ENCODE results near the gene SLC35B3.
"Not testable (repeated sequence)": the region's sequence is repeated elsewhere in the genome, so short reads cannot be mapped to it uniquely, and the experiment has no call there.

SLC35B3 gene

DNA sequence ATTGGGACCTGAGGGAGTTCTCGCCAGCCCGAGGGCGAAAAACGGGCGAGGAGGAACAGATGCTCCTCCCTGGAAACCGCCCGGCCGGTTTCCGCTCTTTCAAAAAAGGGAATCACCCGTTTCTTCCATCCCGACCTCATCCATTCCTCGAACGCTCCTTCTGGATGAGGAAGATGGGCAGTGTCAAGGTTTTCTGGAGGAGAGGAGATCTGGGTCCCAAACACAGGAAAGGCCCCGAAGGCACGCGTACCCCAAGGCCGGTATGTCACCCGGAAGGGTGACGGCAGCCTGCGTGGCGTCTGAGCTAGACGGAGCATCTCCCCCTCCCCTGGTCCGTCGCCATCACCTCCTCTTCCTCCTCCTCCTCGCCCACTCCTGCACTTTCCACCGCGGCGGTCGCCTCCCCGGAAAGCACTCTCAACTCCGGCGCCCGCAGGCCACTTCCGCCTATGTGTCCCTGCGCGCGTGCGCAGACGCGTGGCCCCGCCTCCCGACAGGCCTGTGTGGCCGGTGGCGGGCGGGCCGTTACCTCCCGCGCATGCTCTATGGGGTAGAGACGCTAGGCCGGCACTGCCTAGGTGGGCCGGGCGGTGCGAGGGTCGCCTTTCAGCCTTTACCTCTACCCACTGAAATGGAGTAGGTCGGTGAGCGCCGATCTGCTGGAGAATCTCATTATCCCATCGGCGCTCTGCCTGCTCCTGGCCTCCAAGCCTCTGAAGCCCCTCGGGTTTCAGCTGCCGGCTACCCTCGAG, at the start of gene SLC35B3:
TSS of gene SLC35B3 (minus strand) at position 453 of the 752 bp plus-strand sequence.
- Histone ChIP-seq H3K4me1 (ENCODE audit: control insufficient read depth, insufficient read depth, low read length) (peaks cover 12% of the 10 kb centered on the region), H3K27me3 (ENCODE audit: control insufficient read depth, insufficient read depth, low read length) (no peaks in the 10 kb centered on the region), H3K27ac (ENCODE audit: low read depth, low read length) (peak within 1 kb of the TSS; percentile 71; the same call in 1 of the 2 replicates), H3K9me3 (ENCODE audit: control insufficient read depth, insufficient read depth, low read depth, low read length) (no peaks in the 10 kb centered on the region), H3K4me3 (ENCODE audit: low read depth, low read length) (peak within 1 kb of the TSS; percentile 92), H3K9ac (ENCODE audit: low read length) (peak within 1 kb of the TSS; percentile 82), H3K36me3 (ENCODE audit: control insufficient read depth, insufficient read depth, low read length) (no peaks in the 10 kb centered on the region)

- H3K36me3 ChIP-seq (ENCODE audit: control insufficient read depth, insufficient read depth, low read length), result no peaks in the 10 kb centered on the region
- no peak overlapping the region for H3K27ac ChIP-seq (ENCODE audit: low read depth, low read length)
- no peaks in the 10 kb centered on the region for H3K27me3 ChIP-seq (ENCODE audit: control insufficient read depth, insufficient read depth, low read length)
- H3K9me3 ChIP-seq (ENCODE audit: control insufficient read depth, insufficient read depth, low read depth, low read length), result no peaks in the 10 kb centered on the region
- no peak overlapping the region for H3K9ac ChIP-seq (ENCODE audit: low read length)
- no peak overlapping the region for H3K4me3 ChIP-seq (ENCODE audit: low read depth, low read length)
- H3K4me1 ChIP-seq (ENCODE audit: control insufficient read depth, insufficient read depth, low read length), result no peaks in the 10 kb centered on the region
Measured at GRCh38 chr6:8483650-8484049, 48.3 kb upstream of the SLC35B3 start.

DNA sequence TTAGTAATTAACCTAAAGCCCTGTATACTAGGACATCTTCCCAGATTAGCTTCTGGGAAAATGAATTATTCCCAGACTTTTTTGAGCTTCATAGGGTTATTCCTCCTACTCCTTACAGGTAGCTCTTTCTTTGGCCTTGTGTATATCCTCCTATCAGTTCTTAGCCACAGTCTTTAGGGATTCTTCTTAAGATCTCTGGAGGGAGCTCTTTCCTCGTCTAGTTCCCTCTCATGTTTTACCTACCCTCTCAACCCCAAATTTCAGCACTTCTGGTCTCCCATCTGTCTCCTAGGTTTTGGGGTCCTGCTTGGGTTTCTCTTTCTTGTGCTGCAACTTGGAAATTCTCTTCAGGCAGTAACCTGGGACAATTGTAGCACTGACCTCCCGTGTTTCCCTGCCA, 46.4 kb upstream of the SLC35B3 start:
- Histone ChIP-seq H3K36me3 (ENCODE audit: control insufficient read depth, insufficient read depth, low read length) (no peaks in the 10 kb centered on the region), H3K27me3 (ENCODE audit: control insufficient read depth, insufficient read depth, low read length) (no peaks in the 10 kb centered on the region), H3K27ac (ENCODE audit: low read depth, low read length) (no peak overlapping the region), H3K4me1 (ENCODE audit: control insufficient read depth, insufficient read depth, low read length) (no peaks in the 10 kb centered on the region), H3K4me3 (ENCODE audit: low read depth, low read length) (no peak overlapping the region), H3K9me3 (ENCODE audit: control insufficient read depth, insufficient read depth, low read depth, low read length) (no peaks in the 10 kb centered on the region), H3K9ac (ENCODE audit: low read length) (no peak overlapping the region)

- H3K4me1 ChIP-seq (ENCODE audit: control insufficient read depth, insufficient read depth, low read length), result no peaks in the 10 kb centered on the region
- H3K9me3 ChIP-seq (ENCODE audit: control insufficient read depth, insufficient read depth, low read depth, low read length), result no peaks in the 10 kb centered on the region
- no peak overlapping the region for H3K9ac ChIP-seq (ENCODE audit: low read length)
- no peaks in the 10 kb centered on the region for H3K36me3 ChIP-seq (ENCODE audit: control insufficient read depth, insufficient read depth, low read length)
- no peaks in the 10 kb centered on the region for H3K27me3 ChIP-seq (ENCODE audit: control insufficient read depth, insufficient read depth, low read length)
- no peak overlapping the region for H3K27ac ChIP-seq (ENCODE audit: low read depth, low read length)
- H3K4me3 ChIP-seq (ENCODE audit: low read depth, low read length), result no peak overlapping the region
Measured at GRCh38 chr6:8478418-8478817, 43.1 kb upstream of the SLC35B3 start.

- H3K27me3 ChIP-seq (ENCODE audit: control insufficient read depth, insufficient read depth, low read length), result no peaks in the 10 kb centered on the region
- no peaks in the 10 kb centered on the region for H3K9me3 ChIP-seq (ENCODE audit: control insufficient read depth, insufficient read depth, low read depth, low read length)
- H3K36me3 ChIP-seq (ENCODE audit: control insufficient read depth, insufficient read depth, low read length), result no peaks in the 10 kb centered on the region
- no peak overlapping the region for H3K27ac ChIP-seq (ENCODE audit: low read depth, low read length)
- H3K9ac ChIP-seq (ENCODE audit: low read length), result no peak overlapping the region
- H3K4me3 ChIP-seq (ENCODE audit: low read depth, low read length), result no peak overlapping the region
- H3K4me1 ChIP-seq (ENCODE audit: control insufficient read depth, insufficient read depth, low read length), result no peaks in the 10 kb centered on the region
Measured at GRCh38 chr6:8476656-8477055, 41.3 kb upstream of the SLC35B3 start.

DNA sequence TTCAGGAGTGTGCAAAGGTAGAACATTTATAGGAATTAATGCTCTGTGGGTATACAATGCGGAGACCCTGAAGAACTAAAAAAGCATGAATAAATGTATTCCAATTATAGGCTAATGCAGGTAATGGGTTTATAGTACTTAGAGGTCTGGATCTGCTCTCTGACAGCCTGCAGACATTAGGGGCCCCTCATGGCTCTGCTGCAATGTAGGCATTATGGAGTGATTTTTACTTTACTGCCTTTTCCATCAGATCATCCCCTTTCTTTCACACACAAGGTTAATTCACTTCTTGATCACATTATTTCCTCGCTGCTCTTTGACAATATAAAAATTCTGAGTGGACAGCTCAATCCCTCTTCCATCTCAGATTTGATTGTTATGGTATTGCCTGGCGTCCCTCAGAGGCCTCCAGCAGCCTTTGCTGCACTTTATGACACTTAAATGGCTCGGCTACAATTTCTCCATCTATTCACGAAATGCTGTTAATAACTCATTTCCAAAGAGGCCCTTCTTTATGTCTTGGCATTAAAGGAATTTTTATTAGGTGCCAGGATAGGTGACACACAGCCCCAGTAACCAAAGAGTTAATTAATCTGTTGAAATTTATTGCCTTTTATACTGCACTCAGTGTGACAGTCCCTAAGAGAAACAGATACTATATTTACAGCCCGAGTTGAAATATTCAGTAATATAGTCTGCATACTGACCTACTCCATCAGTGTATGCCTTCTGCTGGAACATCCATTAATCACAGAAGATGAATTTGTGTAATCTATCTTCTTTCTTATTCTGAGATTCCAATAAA, 33.4 kb upstream of the SLC35B3 start:
- no peak overlapping the region for H3K9ac ChIP-seq (ENCODE audit: low read length)
- H3K4me3 ChIP-seq (ENCODE audit: low read depth, low read length), result no peak overlapping the region
- H3K27ac ChIP-seq (ENCODE audit: low read depth, low read length), result no peak overlapping the region
- no peaks in the 10 kb centered on the region for H3K4me1 ChIP-seq (ENCODE audit: control insufficient read depth, insufficient read depth, low read length)
- H3K9me3 ChIP-seq (ENCODE audit: control insufficient read depth, insufficient read depth, low read depth, low read length), result no peaks in the 10 kb centered on the region
- no peaks in the 10 kb centered on the region for H3K27me3 ChIP-seq (ENCODE audit: control insufficient read depth, insufficient read depth, low read length)
- H3K36me3 ChIP-seq (ENCODE audit: control insufficient read depth, insufficient read depth, low read length), result no peaks in the 10 kb centered on the region

DNA sequence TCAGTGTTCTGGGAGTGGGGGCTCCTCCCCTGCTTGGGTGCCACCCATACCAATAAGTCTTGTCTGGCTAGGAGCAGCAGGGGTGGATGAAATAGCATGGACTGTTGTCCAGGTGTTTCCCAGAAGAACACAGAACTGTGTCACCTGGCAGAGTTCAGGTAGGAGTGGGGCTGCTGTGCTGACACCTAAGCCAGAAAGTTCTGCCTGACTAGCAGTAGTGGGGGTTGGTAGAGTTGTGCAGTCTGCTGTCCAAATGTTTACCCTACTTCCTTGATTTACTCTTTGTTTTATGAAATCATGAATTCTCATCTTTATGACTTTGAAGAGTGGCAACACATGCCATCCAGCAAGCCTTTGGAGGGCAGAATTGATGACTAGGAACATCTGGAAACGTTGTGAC, 27.3 kb upstream of the SLC35B3 start:
- H3K36me3 ChIP-seq (ENCODE audit: control insufficient read depth, insufficient read depth, low read length), result no peaks in the 10 kb centered on the region
- no peak overlapping the region for H3K27ac ChIP-seq (ENCODE audit: low read depth, low read length)
- H3K9ac ChIP-seq (ENCODE audit: low read length), result no peak overlapping the region
- H3K4me1 ChIP-seq (ENCODE audit: control insufficient read depth, insufficient read depth, low read length), result no peaks in the 10 kb centered on the region
- no peak overlapping the region for H3K4me3 ChIP-seq (ENCODE audit: low read depth, low read length)
- H3K27me3 ChIP-seq (ENCODE audit: control insufficient read depth, insufficient read depth, low read length), result no peaks in the 10 kb centered on the region
- no peaks in the 10 kb centered on the region for H3K9me3 ChIP-seq (ENCODE audit: control insufficient read depth, insufficient read depth, low read depth, low read length)

GRCh38 chr6:8462169-8462568, 26.8 kb upstream of the SLC35B3 start:
- H3K9me3 ChIP-seq (ENCODE audit: control insufficient read depth, insufficient read depth, low read depth, low read length), result no peaks in the 10 kb centered on the region
- H3K27ac ChIP-seq (ENCODE audit: low read depth, low read length), result no peak overlapping the region
- H3K4me3 ChIP-seq (ENCODE audit: low read depth, low read length), result no peak overlapping the region
- H3K9ac ChIP-seq (ENCODE audit: low read length), result no peak overlapping the region
- H3K36me3 ChIP-seq (ENCODE audit: control insufficient read depth, insufficient read depth, low read length), result no peaks in the 10 kb centered on the region
- H3K27me3 ChIP-seq (ENCODE audit: control insufficient read depth, insufficient read depth, low read length), result no peaks in the 10 kb centered on the region
- no peaks in the 10 kb centered on the region for H3K4me1 ChIP-seq (ENCODE audit: control insufficient read depth, insufficient read depth, low read length)

DNA sequence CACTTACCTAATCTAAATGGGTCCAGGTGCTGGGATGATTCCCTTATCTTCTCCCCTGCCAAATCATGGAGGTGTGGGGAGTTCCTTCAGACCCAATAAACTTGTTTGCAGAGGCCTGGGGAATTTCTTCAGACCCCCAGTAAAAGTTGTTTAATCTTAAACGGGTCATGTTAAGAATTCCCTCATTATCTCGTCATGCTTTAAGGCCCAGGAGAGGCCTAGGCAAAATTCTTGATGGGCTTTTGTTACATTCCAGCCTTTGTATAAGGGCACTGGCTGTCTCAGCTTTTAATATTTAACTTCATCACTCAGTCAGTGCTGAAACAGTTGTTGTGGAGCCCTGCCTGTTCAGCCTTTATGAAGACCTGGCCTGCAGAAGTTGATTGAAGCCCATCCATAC, 11.0 kb upstream of the SLC35B3 start:
- no peak overlapping the region for H3K4me3 ChIP-seq (ENCODE audit: low read depth, low read length)
- no peak overlapping the region for H3K9ac ChIP-seq (ENCODE audit: low read length)
- H3K27ac ChIP-seq (ENCODE audit: low read depth, low read length), result no peak overlapping the region
- H3K4me1 ChIP-seq (ENCODE audit: control insufficient read depth, insufficient read depth, low read length), result no peaks in the 10 kb centered on the region
- H3K9me3 ChIP-seq (ENCODE audit: control insufficient read depth, insufficient read depth, low read depth, low read length), result no peaks in the 10 kb centered on the region
- H3K36me3 ChIP-seq (ENCODE audit: control insufficient read depth, insufficient read depth, low read length), result no peaks in the 10 kb centered on the region
- H3K27me3 ChIP-seq (ENCODE audit: control insufficient read depth, insufficient read depth, low read length), result no peaks in the 10 kb centered on the region

GRCh38 chr6:8445930-8446329, 10.6 kb upstream of the SLC35B3 start:
- H3K4me1 ChIP-seq (ENCODE audit: control insufficient read depth, insufficient read depth, low read length); H3K27ac ChIP-seq (ENCODE audit: low read depth, low read length); H3K9ac ChIP-seq (ENCODE audit: low read length); H3K4me3 ChIP-seq (ENCODE audit: low read depth, low read length); H3K9me3 ChIP-seq (ENCODE audit: control insufficient read depth, insufficient read depth, low read depth, low read length); H3K36me3 ChIP-seq (ENCODE audit: control insufficient read depth, insufficient read depth, low read length); H3K27me3 ChIP-seq (ENCODE audit: control insufficient read depth, insufficient read depth, low read length): not testable (repeated sequence)

- H3K4me3 ChIP-seq (ENCODE audit: low read depth, low read length), result no peak overlapping the region
- H3K36me3 ChIP-seq (ENCODE audit: control insufficient read depth, insufficient read depth, low read length), result no peaks in the 10 kb centered on the region
- H3K9me3 ChIP-seq (ENCODE audit: control insufficient read depth, insufficient read depth, low read depth, low read length), result no peaks in the 10 kb centered on the region
- H3K27ac ChIP-seq (ENCODE audit: low read depth, low read length), result no peak overlapping the region
- H3K4me1 ChIP-seq (ENCODE audit: control insufficient read depth, insufficient read depth, low read length), result no peaks in the 10 kb centered on the region
- H3K9ac ChIP-seq (ENCODE audit: low read length), result no peak overlapping the region
- no peaks in the 10 kb centered on the region for H3K27me3 ChIP-seq (ENCODE audit: control insufficient read depth, insufficient read depth, low read length)
Measured at GRCh38 chr6:8442150-8442549, 6.8 kb upstream of the SLC35B3 start.

All from HUES6 (cell line).